Esophagus muscularis mucosa (tissue), 4 donors: ENCODE results near the gene ARHGEF37.

Experiments
- EP300 ChIP-seq: sonication (generic); formaldehyde crosslinking; IDR thresholded peaks from one replicate; pipeline ENCODE4 v1.6.1; 2017; ENCODE audit warnings: antibody characterized with exemption
- POLR2A ChIP-seq: fragments of 450-650 bp; IDR thresholded peaks from one replicate; pipeline ENCODE4 v1.6.1; 2017; ENCODE audit warnings: antibody characterized with exemption, moderate library complexity, mild to moderate bottlenecking, low read depth
- POLR2AphosphoS5 ChIP-seq, 2 donors: sonication (generic); formaldehyde crosslinking; IDR thresholded peaks; one replicate each; pipeline ENCODE4 v1.6.1; 2017; ENCODE audit warnings: antibody characterized with exemption in 2 of 2
- TF ChIP-seq, protein P1 (sequence below), 3 experiments: fragments of 200-600 bp in 2 of 3; fragments of 450-650 bp in 1 of 3; sonication (generic) in 2 of 3; IDR thresholded peaks; one replicate each; pipeline ENCODE4 v1.5.1; 2017 to 2019; ENCODE audit warnings: antibody characterized with exemption in 3 of 3, mild to moderate bottlenecking in 2 of 3, moderate library complexity in 1 of 3

DNA sequence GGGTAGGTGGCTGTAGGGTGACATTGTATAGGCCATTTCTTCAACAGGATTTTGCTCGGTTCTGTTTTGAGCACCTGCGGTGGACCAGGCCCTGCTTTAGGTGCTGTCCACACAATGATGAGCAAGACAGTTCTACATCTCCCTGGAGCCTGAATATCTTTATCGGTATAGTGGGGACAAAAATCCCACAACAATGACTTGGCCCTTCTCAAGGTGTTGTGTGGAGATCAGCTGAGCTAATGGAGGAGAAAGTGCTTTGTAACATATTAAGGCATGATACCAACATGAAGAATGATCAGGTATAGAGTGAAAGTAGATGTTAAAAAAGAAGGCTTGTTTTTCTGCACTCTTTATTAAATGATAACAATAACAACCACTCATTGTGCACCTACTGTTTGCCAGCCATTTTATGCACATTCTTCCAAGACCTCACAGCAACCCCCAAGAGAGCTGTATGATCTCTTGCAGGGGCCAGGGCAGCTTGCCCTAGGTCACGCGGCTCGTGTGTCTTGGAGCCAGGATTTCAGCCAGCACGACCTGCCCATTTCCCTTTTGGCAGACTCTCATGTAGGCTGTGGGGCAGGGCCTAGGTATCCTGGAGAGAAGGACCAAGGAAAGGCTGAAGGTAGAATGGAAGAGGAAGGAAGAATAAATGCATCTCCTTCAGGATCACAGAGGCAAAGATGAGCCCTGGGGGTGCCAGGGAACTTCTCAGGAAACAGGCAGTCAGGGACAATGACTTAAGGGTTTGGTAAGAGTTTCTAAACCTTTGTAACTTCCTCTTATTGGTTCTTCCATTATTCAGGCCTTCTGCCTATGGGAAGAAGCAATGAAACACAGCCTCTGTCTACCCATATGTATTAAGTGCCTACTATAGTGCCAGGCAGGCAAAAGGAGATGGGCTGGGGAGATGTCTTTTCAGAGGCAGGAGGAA, 98.8 kb downstream of the ARHGEF37 start:
- TF ChIP-seq, protein P1, sequence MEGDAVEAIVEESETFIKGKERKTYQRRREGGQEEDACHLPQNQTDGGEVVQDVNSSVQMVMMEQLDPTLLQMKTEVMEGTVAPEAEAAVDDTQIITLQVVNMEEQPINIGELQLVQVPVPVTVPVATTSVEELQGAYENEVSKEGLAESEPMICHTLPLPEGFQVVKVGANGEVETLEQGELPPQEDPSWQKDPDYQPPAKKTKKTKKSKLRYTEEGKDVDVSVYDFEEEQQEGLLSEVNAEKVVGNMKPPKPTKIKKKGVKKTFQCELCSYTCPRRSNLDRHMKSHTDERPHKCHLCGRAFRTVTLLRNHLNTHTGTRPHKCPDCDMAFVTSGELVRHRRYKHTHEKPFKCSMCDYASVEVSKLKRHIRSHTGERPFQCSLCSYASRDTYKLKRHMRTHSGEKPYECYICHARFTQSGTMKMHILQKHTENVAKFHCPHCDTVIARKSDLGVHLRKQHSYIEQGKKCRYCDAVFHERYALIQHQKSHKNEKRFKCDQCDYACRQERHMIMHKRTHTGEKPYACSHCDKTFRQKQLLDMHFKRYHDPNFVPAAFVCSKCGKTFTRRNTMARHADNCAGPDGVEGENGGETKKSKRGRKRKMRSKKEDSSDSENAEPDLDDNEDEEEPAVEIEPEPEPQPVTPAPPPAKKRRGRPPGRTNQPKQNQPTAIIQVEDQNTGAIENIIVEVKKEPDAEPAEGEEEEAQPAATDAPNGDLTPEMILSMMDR (IDR thresholded peaks at IDR 0.05) = no peak
- TF ChIP-seq EP300 (no peak), POLR2A (no peak), POLR2AphosphoS5 (IDR thresholded peaks at IDR 0.05) (no peak)
